ENCODE results near the gene CCKAR.
"Not testable (repeated sequence)": the region's sequence is repeated elsewhere in the genome, so short reads cannot be mapped to it uniquely, and the experiment has no call there.

CCKAR gene

GRCh38 chr4:26490111-26490959 lies at the start of gene CCKAR:
Gene CCKAR (minus strand): TSS chr4:26490484. CDS start chr4:26490267, 217 bp downstream.
- no peak for DNase-seq (ENCODE audit: low read depth in 1 of 2, low spot score in 1 of 2)

GRCh38 chr4:26533685-26534084 lies 43.4 kb upstream of the CCKAR start:
- DNase-seq (ENCODE audit: low read depth in 1 of 2, low spot score in 1 of 2): no peak

GRCh38 chr4:26531491-26532116 lies 41.3 kb upstream of the CCKAR start:
- no peak for DNase-seq (ENCODE audit: low read depth in 1 of 2, low spot score in 1 of 2)

- no peak for DNase-seq (ENCODE audit: low read depth in 1 of 2, low spot score in 1 of 2)
Observed at GRCh38 chr4:26530099-26530498, 39.8 kb upstream of the CCKAR start.

GRCh38 chr4:26529479-26529878 lies 39.2 kb upstream of the CCKAR start:
- no peak for DNase-seq (ENCODE audit: low read depth in 1 of 2, low spot score in 1 of 2)

- DNase-seq (ENCODE audit: low read depth in 1 of 2, low spot score in 1 of 2): no peak
Observed at GRCh38 chr4:26525771-26526150, 35.5 kb upstream of the CCKAR start.

- no peak for DNase-seq (ENCODE audit: low read depth in 1 of 2, low spot score in 1 of 2)
Observed at GRCh38 chr4:26525136-26525770, 35.0 kb upstream of the CCKAR start.

GRCh38 chr4:26524011-26524410 lies 33.7 kb upstream of the CCKAR start:
- DNase-seq (ENCODE audit: low read depth in 1 of 2, low spot score in 1 of 2): no peak

GRCh38 chr4:26522478-26522877 lies 32.2 kb upstream of the CCKAR start:
- no peak for DNase-seq (ENCODE audit: low read depth in 1 of 2, low spot score in 1 of 2)

- DNase-seq (ENCODE audit: low read depth in 1 of 2, low spot score in 1 of 2): no peak
Observed at GRCh38 chr4:26520728-26521450, 30.6 kb upstream of the CCKAR start.

- DNase-seq (ENCODE audit: low read depth in 1 of 2, low spot score in 1 of 2): no peak
Observed at GRCh38 chr4:26515936-26516335, 25.7 kb upstream of the CCKAR start.

GRCh38 chr4:26510334-26510964 lies 20.2 kb upstream of the CCKAR start:
- DNase-seq (ENCODE audit: low read depth in 1 of 2, low spot score in 1 of 2): no peak

GRCh38 chr4:26509681-26510333 lies 19.5 kb upstream of the CCKAR start:
- no peak for DNase-seq (ENCODE audit: low read depth in 1 of 2, low spot score in 1 of 2)

GRCh38 chr4:26507286-26507685 lies 17.0 kb upstream of the CCKAR start:
- DNase-seq (ENCODE audit: low read depth in 1 of 2, low spot score in 1 of 2): no peak

GRCh38 chr4:26503844-26504243 lies 13.6 kb upstream of the CCKAR start:
- DNase-seq (ENCODE audit: low read depth in 1 of 2, low spot score in 1 of 2): no peak

GRCh38 chr4:26503427-26503826 lies 13.1 kb upstream of the CCKAR start:
- DNase-seq (ENCODE audit: low read depth in 1 of 2, low spot score in 1 of 2): no peak

- DNase-seq (ENCODE audit: low read depth in 1 of 2, low spot score in 1 of 2): not testable (repeated sequence)
Observed at GRCh38 chr4:26500565-26500999, 10.3 kb upstream of the CCKAR start.

- no peak for DNase-seq (ENCODE audit: low read depth in 1 of 2, low spot score in 1 of 2)
Observed at GRCh38 chr4:26496207-26496783, 6.0 kb upstream of the CCKAR start.

GRCh38 chr4:26493461-26493860 lies 3.2 kb upstream of the CCKAR start:
- DNase-seq (ENCODE audit: low read depth in 1 of 2, low spot score in 1 of 2): no peak

Data from activated T-helper 1 cell treated with anti-CD3 and anti-CD28 coated beads, Interleukin-2, amount 50 U/mL, for 16 hours (primary cell).